Common myeloid progenitor, CD34-positive (primary cell): ENCODE results near the gene TTC28.

Experiments used
- CTCF ChIA-PET: fragments of 350-600 bp; sonication (Branson Sonifier 250); formaldehyde crosslinking; loops from one replicate; lab custom pipeline; 2021; ENCODE audit warnings: antibody characterized with exemption; lab: Charles Lee
- POLR2A ChIA-PET: fragments of 350-600 bp; sonication (Branson Sonifier 250); formaldehyde crosslinking; loops from one replicate; lab custom pipeline; 2021; ENCODE audit warnings: antibody characterized with exemption; lab: Charles Lee
- DNase-seq, 3 donors: peaks; one replicate each; pipeline versions ENCODE4 v3.0.0 to v3.0.0-alpha.2; 2013
- H3K27ac ChIP-seq, 2 experiments: 1 replicate in 1 of 2; 2 replicates in 1 of 2; pipeline ENCODE4 v1.7.0; 2013; ENCODE audit warnings: inconsistent platforms in 2 of 2, low read length in 2 of 2, mild to moderate bottlenecking in 2 of 2, low read depth in 1 of 2, moderate library complexity in 1 of 2; ENCODE audit not compliant: severe bottlenecking in 2 of 2, insufficient read depth in 1 of 2, poor library complexity in 1 of 2
- H3K27me3 ChIP-seq, 5 experiments: replicated peaks in 2 of 5; 1 replicate in 3 of 5; 2 replicates in 2 of 5; pipeline versions ENCODE4 v1.6.1 to v1.7.0; 2013; ENCODE audit warnings: low read length in 4 of 5, mild to moderate bottlenecking in 2 of 5, moderate library complexity in 2 of 5, inconsistent platforms in 1 of 5; ENCODE audit not compliant: insufficient read depth in 5 of 5, control insufficient read depth in 4 of 5
- H3K36me3 ChIP-seq, 4 experiments: 1 replicate in 2 of 4; 2 replicates in 2 of 4; pipeline versions ENCODE4 v1.6.1 to v1.7.0; 2013; ENCODE audit warnings: low read length in 3 of 4, control low read depth in 1 of 4, mild to moderate bottlenecking in 1 of 4; ENCODE audit not compliant: control insufficient read depth in 4 of 4, insufficient read depth in 4 of 4
- H3K4me1 ChIP-seq, 4 experiments: 1 replicate in 3 of 4; 2 replicates in 1 of 4; pipeline versions ENCODE4 v1.6.1 to v1.7.1; 2013; ENCODE audit warnings: low read length in 3 of 4, mild to moderate bottlenecking in 3 of 4, control low read depth in 1 of 4, inconsistent platforms in 1 of 4, moderate library complexity in 1 of 4; ENCODE audit not compliant: control insufficient read depth in 4 of 4, insufficient read depth in 4 of 4; ENCODE audit errors: control extremely low read depth in 1 of 4
- H3K4me3 ChIP-seq, 7 experiments: 1 replicate in 4 of 7; 2 replicates in 3 of 7; pipeline versions ENCODE4 v1.5.1 to v1.7.0; 2013; ENCODE audit warnings: mild to moderate bottlenecking in 7 of 7, low read length in 6 of 7, moderate library complexity in 6 of 7, inconsistent platforms in 2 of 7, low read depth in 2 of 7, control low read depth in 1 of 7; ENCODE audit not compliant: insufficient read depth in 4 of 7, control insufficient read depth in 1 of 7; ENCODE audit errors: extremely low read depth in 1 of 7
- H3K9me3 ChIP-seq, 5 experiments: 1 replicate in 4 of 5; 2 replicates in 1 of 5; pipeline versions ENCODE4 v1.6.1 to v1.7.1; 2013; ENCODE audit warnings: low read length in 4 of 5, mild to moderate bottlenecking in 2 of 5, inconsistent platforms in 1 of 5, low read depth in 1 of 5, moderate library complexity in 1 of 5; ENCODE audit not compliant: control insufficient read depth in 4 of 5, insufficient read depth in 2 of 5; ENCODE audit errors: control extremely low read depth in 1 of 5
- WGBS: methylation state at CpG from one replicate; pipeline ENCODE4 v1.1.5; 2013; ENCODE audit not compliant: insufficient coverage; 5-methylcytosine and 5-hydroxymethylcytosine counted together

The TTC28 gene

DNA sequence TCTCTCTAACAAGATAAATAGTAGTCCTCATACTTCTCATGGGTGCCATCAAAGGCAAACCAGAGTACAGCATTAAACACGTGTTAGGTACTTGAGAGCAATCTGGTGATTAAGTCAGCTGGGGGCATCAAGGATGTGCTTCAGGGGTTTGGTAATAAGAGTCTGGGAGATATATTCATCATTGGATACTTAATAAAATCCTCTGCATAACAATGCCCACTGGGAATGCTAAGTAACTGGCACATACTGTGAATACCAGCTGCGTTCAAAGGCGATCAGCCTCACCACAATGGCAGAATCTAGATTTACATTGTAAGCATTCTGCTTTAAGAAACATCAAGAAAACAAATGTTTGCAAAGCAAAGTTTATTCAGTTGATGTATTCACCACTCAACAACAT is 492.0 kb downstream of the TTC28 start:
- no peak for DNase-seq
- POLR2A ChIA-PET, result no interaction called here
- Histone ChIP-seq H3K27me3 (no peaks in the 10 kb centered on the region), H3K4me1 (no peaks in the 10 kb centered on the region), H3K9me3 (no peaks in the 10 kb centered on the region), H3K36me3 (no peaks in the 10 kb centered on the region), H3K27ac (no peak overlapping the region), H3K4me3 (no peak overlapping the region)
- WGBS, result 89% methylated on average over 2 of the region's 3 CpGs
- CTCF ChIA-PET, result no interaction called here

- Histone ChIP-seq H3K27ac (no peak overlapping the region), H3K4me3 (no peak overlapping the region), H3K36me3 (no peaks in the 10 kb centered on the region), H3K9me3 (no peaks in the 10 kb centered on the region), H3K27me3 (no peaks in the 10 kb centered on the region), H3K4me1 (no peaks in the 10 kb centered on the region)
- DNase-seq, result no peak
- ChIA-PET POLR2A (interaction anchor here (0.7 kb wide), 1 partner anchor 62 kb away, joined by 3 read pairs; no protein-coding TSS in a partner anchor), CTCF (no interaction called here)
- 100% methylated on average over 1 of the region's 3 CpGs for WGBS
These were observed 493.0 kb downstream of the TTC28 start for GRCh38 chr22:28186641-28187040.

- no peaks in the 10 kb centered on the region for H3K36me3 ChIP-seq
- no peak overlapping the region for H3K4me3 ChIP-seq
- no peaks in the 10 kb centered on the region for H3K4me1 ChIP-seq
- POLR2A ChIA-PET, result no interaction called here
- 100% methylated on average over 1 of the region's 4 CpGs for WGBS
- H3K27ac ChIP-seq, result no peak overlapping the region
- no peak for DNase-seq
- CTCF ChIA-PET, result no interaction called here
- no peaks in the 10 kb centered on the region for H3K9me3 ChIP-seq
- H3K27me3 ChIP-seq, result no peaks in the 10 kb centered on the region
These were observed 494.5 kb downstream of the TTC28 start for GRCh38 chr22:28185130-28185529.

- CTCF ChIA-PET, result interaction anchor here (1.3 kb wide), 1 partner anchor 11 kb away, joined by 4 read pairs; no protein-coding TSS in a partner anchor
- DNase-seq, result no peak
- Histone ChIP-seq H3K36me3 (no peaks in the 10 kb centered on the region), H3K27me3 (no peaks in the 10 kb centered on the region), H3K4me3 (no peak overlapping the region), H3K9me3 (no peaks in the 10 kb centered on the region), H3K4me1 (no peaks in the 10 kb centered on the region), H3K27ac (no peak overlapping the region)
- POLR2A ChIA-PET, result no interaction called here
- WGBS, result no CpG with 5 or more reads among the region's 4 CpGs
These were observed 496.4 kb downstream of the TTC28 start for GRCh38 chr22:28183078-28183860.

DNA sequence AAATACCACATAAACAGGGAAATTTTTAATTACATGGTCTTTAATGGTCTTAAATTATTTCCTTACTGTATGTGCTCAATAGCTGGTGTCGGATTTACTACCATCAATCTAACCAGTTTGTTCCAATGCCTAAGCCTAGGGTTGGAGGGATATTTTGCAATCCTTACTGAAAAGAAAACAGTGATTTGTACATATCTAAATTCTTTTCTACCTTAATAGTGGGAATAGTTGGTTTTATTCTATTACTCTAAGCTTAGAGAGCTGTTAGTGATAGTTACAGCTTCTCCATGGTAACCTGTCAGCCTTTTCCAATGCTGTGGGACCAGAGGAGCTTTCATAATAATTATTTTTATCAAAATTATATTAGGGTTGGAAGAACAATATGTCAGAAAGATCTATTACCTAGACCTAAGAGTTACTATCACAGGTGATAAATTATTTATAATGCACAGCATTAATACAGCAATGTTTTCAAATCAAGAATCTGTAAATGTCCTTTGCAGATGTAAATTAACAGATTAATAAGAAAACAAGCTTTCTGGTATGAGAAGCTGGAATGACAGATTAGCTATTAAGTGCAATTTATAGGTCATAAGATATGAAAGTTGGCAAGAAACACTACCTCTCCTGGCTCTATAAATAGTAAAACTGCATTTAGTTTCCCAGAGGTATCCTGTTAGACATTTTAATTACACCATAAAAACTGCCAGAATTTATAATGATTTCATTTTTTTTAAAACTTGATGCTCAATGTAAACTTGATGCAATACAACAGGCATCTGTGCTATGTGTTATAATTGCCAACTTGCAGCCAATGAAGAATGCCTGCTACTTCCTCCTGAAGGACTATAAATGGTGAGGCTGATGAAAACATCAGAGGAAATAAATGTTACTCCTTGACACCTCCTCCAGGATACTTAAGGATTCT is 498.6 kb downstream of the TTC28 start:
- H3K4me1 ChIP-seq, result no peaks in the 10 kb centered on the region
- no peak overlapping the region for H3K27ac ChIP-seq
- ChIA-PET POLR2A (no interaction called here), CTCF (no interaction called here)
- H3K36me3 ChIP-seq, result no peaks in the 10 kb centered on the region
- H3K9me3 ChIP-seq, result no peaks in the 10 kb centered on the region
- WGBS, result no CpG with 5 or more reads among the region's 1 CpG
- no peak overlapping the region for H3K4me3 ChIP-seq
- DNase-seq, result no peak
- no peaks in the 10 kb centered on the region for H3K27me3 ChIP-seq

DNA sequence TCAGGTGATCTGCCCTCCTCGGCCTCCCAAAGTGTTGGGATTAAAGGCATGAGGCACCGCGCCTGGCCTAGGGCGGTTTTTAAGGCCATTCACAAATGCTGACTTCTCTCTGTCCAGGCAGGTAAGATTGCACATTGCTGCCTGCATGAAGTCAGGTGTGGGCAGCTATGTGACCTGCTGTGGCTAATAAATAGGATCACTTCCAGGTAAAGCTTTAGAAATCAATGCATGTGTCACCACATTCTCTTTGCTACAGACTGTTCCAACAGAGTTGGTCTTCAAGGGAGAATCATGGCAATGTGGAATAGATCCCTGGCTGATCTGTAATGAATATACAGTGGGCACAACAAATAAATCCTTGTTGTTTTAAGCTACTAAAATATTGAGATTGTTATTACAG is 500.2 kb downstream of the TTC28 start:
- H3K4me1 ChIP-seq, result no peaks in the 10 kb centered on the region
- POLR2A ChIA-PET, result interaction anchor here (0.5 kb wide), 1 partner anchor 52 kb away, joined by 3 read pairs; no protein-coding TSS in a partner anchor
- H3K36me3 ChIP-seq, result no peaks in the 10 kb centered on the region
- WGBS, result 94% methylated on average over 4 of the region's 4 CpGs
- DNase-seq, result no peak
- H3K4me3 ChIP-seq, result no peak overlapping the region
- no peak overlapping the region for H3K27ac ChIP-seq
- CTCF ChIA-PET, result no interaction called here
- H3K9me3 ChIP-seq, result no peaks in the 10 kb centered on the region
- no peaks in the 10 kb centered on the region for H3K27me3 ChIP-seq
